ENCODE results near the gene AFG1L.

The AFG1L gene

DNA sequence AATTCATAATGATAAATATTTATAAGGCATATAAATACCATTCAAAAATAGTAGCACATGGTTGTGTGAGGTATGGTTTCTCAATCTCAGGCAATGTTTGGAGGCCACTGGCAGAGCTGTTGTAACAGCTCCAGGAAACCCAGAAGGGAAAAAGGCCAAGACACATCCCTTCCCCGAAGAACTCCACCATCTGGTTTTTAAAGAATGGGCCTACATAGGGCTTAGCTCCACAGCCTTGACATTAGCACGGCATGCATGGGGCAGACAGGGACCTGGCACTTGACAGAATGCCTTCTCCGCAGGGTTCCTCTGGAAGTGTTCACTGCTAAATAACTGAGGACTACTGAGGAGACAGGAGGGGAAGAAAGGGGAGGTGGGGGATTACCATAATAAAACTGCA lies 249.8 kb downstream of the AFG1L start:
- H3K4me2 ChIP-seq (ENCODE audit: insufficient read depth, low read length) = no peak overlapping the region
- H3K9ac ChIP-seq (ENCODE audit: low read depth, low read length) = no peak overlapping the region
- TF ChIP-seq EZH2 (IDR thresholded peaks at IDR 0.05; ENCODE audit: borderline replicate concordance, low read depth, low read length, severe bottlenecking) = no peak
- H3K27me3 ChIP-seq (ENCODE audit: insufficient read depth, low read length, poor library complexity) = no peaks in the 10 kb centered on the region
- H3K9me3 ChIP-seq (ENCODE audit: insufficient read depth, low read length, severe bottlenecking) = no peaks in the 10 kb centered on the region
- H3K4me3 ChIP-seq (ENCODE audit: low read depth in 1 of 2, low read length in 2 of 2) = no peak overlapping the region
- ATAC-seq (ENCODE audit: insufficient read depth, low read depth) (no peak), DNase-seq (no peak)
- no peaks in the 10 kb centered on the region for H3K36me3 ChIP-seq (ENCODE audit: insufficient read depth, low read length)
- no peak overlapping the region for H2AFZ ChIP-seq (ENCODE audit: low read depth, low read length)
- no peaks in the 10 kb centered on the region for H4K20me1 ChIP-seq (ENCODE audit: insufficient read depth, low read length)
- H3K4me1 ChIP-seq (ENCODE audit: insufficient read depth, low read length) = peaks cover 21% of the 10 kb centered on the region
- H3K79me2 ChIP-seq (ENCODE audit: insufficient read depth, low read length) = no peaks in the 10 kb centered on the region
- no peak overlapping the region for H3K27ac ChIP-seq (ENCODE audit: low read length)

GRCh38 chr6:108546079-108547049 lies 251.5 kb downstream of the AFG1L start:
- no peak for DNase-seq
- Histone ChIP-seq H4K20me1 (ENCODE audit: insufficient read depth, low read length) (no peaks in the 10 kb centered on the region), H3K9ac (ENCODE audit: low read depth, low read length) (no peak overlapping the region), H3K4me1 (ENCODE audit: insufficient read depth, low read length) (peaks cover 20% of the 10 kb centered on the region), H3K27ac (ENCODE audit: low read length) (no peak overlapping the region), H3K9me3 (ENCODE audit: insufficient read depth, low read length, severe bottlenecking) (no peaks in the 10 kb centered on the region), H2AFZ (ENCODE audit: low read depth, low read length) (no peak overlapping the region), H3K36me3 (ENCODE audit: insufficient read depth, low read length) (no peaks in the 10 kb centered on the region), H3K79me2 (ENCODE audit: insufficient read depth, low read length) (no peaks in the 10 kb centered on the region), H3K27me3 (ENCODE audit: insufficient read depth, low read length, poor library complexity) (no peaks in the 10 kb centered on the region), H3K4me3 (ENCODE audit: low read depth in 1 of 2, low read length in 2 of 2) (no peak overlapping the region), H3K4me2 (ENCODE audit: insufficient read depth, low read length) (no peak overlapping the region)
- ATAC-seq (ENCODE audit: insufficient read depth, low read depth) = no peak
- TF ChIP-seq EZH2 (IDR thresholded peaks at IDR 0.05; ENCODE audit: borderline replicate concordance, low read depth, low read length, severe bottlenecking) = no peak
- no peak for TF ChIP-seq CTCF (IDR thresholded peaks at IDR 0.05; ENCODE audit: borderline replicate concordance, extremely low read depth, low read length, poor library complexity, severe bottlenecking)

GRCh38 chr6:108549241-108549640 lies 254.4 kb downstream of the AFG1L start:
- H3K4me1 ChIP-seq (ENCODE audit: insufficient read depth, low read length) = peaks cover 4% of the 10 kb centered on the region; the same call in 1 of the 2 replicates
- no peaks in the 10 kb centered on the region for H4K20me1 ChIP-seq (ENCODE audit: insufficient read depth, low read length)
- no peak overlapping the region for H3K9ac ChIP-seq (ENCODE audit: low read depth, low read length)
- TF ChIP-seq EZH2 (IDR thresholded peaks at IDR 0.05; ENCODE audit: borderline replicate concordance, low read depth, low read length, severe bottlenecking) (no peak), CTCF (IDR thresholded peaks at IDR 0.05; ENCODE audit: borderline replicate concordance, extremely low read depth, low read length, poor library complexity, severe bottlenecking) (no peak)
- no peaks in the 10 kb centered on the region for H3K27me3 ChIP-seq (ENCODE audit: insufficient read depth, low read length, poor library complexity)
- no peak overlapping the region for H3K4me2 ChIP-seq (ENCODE audit: insufficient read depth, low read length)
- no peaks in the 10 kb centered on the region for H3K9me3 ChIP-seq (ENCODE audit: insufficient read depth, low read length, severe bottlenecking)
- H2AFZ ChIP-seq (ENCODE audit: low read depth, low read length) = no peak overlapping the region
- no peak for DNase-seq
- H3K27ac ChIP-seq (ENCODE audit: low read length) = no peak overlapping the region
- H3K79me2 ChIP-seq (ENCODE audit: insufficient read depth, low read length) = no peaks in the 10 kb centered on the region
- H3K4me3 ChIP-seq (ENCODE audit: low read depth in 1 of 2, low read length in 2 of 2) = no peak overlapping the region
- no peak for ATAC-seq (ENCODE audit: insufficient read depth, low read depth)
- no peaks in the 10 kb centered on the region for H3K36me3 ChIP-seq (ENCODE audit: insufficient read depth, low read length)

DNA sequence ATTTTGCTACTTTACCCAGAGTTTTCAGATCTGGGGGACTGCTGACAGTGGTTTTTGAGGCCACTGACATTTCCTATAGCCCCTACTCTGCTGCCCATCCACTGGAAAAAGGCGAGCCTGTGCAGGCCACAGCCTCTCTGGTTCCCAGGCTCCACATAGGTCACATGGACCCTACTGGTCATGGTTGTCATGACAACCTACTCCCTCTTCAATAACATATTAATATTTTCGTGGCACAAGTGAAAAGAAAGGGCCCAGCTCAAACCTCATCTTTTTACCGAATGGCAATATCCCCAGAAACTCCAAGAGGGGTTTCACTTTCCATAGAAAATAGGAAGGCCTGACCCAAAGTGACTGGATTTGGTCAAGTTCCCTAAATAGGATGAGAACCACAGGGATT lies 254.9 kb downstream of the AFG1L start:
- no peak for ATAC-seq (ENCODE audit: insufficient read depth, low read depth)
- no peak overlapping the region for H2AFZ ChIP-seq (ENCODE audit: low read depth, low read length)
- TF ChIP-seq EZH2 (IDR thresholded peaks at IDR 0.05; ENCODE audit: borderline replicate concordance, low read depth, low read length, severe bottlenecking) (no peak), CTCF (IDR thresholded peaks at IDR 0.05; ENCODE audit: borderline replicate concordance, extremely low read depth, low read length, poor library complexity, severe bottlenecking) (no peak)
- H3K4me1 ChIP-seq (ENCODE audit: insufficient read depth, low read length) = peaks cover 4% of the 10 kb centered on the region; the same call in 1 of the 2 replicates
- DNase-seq = no peak
- no peak overlapping the region for H3K4me2 ChIP-seq (ENCODE audit: insufficient read depth, low read length)
- no peak overlapping the region for H3K9ac ChIP-seq (ENCODE audit: low read depth, low read length)
- no peak overlapping the region for H3K4me3 ChIP-seq (ENCODE audit: low read depth in 1 of 2, low read length in 2 of 2)
- no peaks in the 10 kb centered on the region for H3K79me2 ChIP-seq (ENCODE audit: insufficient read depth, low read length)
- H3K27ac ChIP-seq (ENCODE audit: low read length) = no peak overlapping the region
- H3K9me3 ChIP-seq (ENCODE audit: insufficient read depth, low read length, severe bottlenecking) = no peaks in the 10 kb centered on the region
- H3K27me3 ChIP-seq (ENCODE audit: insufficient read depth, low read length, poor library complexity) = no peaks in the 10 kb centered on the region
- H4K20me1 ChIP-seq (ENCODE audit: insufficient read depth, low read length) = no peaks in the 10 kb centered on the region
- no peaks in the 10 kb centered on the region for H3K36me3 ChIP-seq (ENCODE audit: insufficient read depth, low read length)
